SU-DHL-6 (cell line): ENCODE measurements around the gene TIAM2.

Source experiments
- H2AFZ ChIP-seq: fragments of 200-600 bp; sonication (generic); 2 replicates; pipeline ENCODE4 v1.6.1; 2014; ENCODE audit warnings: low read depth, mild to moderate bottlenecking, moderate library complexity, mixed read lengths, antibody characterized with exemption, low read length; ENCODE audit not compliant: severe bottlenecking
- H3F3A ChIP-seq: fragments of 200-600 bp; shearing (Covaris generic); 2 replicates; pipeline ENCODE4 v1.6.0; 2016; ENCODE audit warnings: antibody characterized with exemption, mild to moderate bottlenecking; ENCODE audit not compliant: insufficient read depth
- H3K27ac ChIP-seq: fragments of 200-600 bp; sonication (generic); 2 replicates; pipeline ENCODE4 v1.5.1; 2016; ENCODE audit warnings: low read depth, mild to moderate bottlenecking, low read length, moderate library complexity, mixed read lengths
- H3K27me3 ChIP-seq: fragments of 200-600 bp; sonication (generic), shearing (Covaris generic); 2 replicates; pipeline ENCODE4 v1.6.0; 2014; ENCODE audit warnings: mild to moderate bottlenecking, low read length
- H3K36me3 ChIP-seq: fragments of 200-600 bp; sonication (generic); 2 replicates; pipeline ENCODE4 v1.6.1; 2014; ENCODE audit warnings: mild to moderate bottlenecking, low read length, mixed read lengths
- H3K4me2 ChIP-seq: fragments of 300-600, 200-600 bp; shearing (Covaris generic), sonication (generic); 2 replicates; pipeline ENCODE4 v1.6.0; 2014; ENCODE audit warnings: low read length, low read depth, mild to moderate bottlenecking; ENCODE audit not compliant: poor library complexity, severe bottlenecking
- H3K4me3 ChIP-seq: fragments of 200-600 bp; sonication (generic); 2 replicates; pipeline ENCODE4 v1.5.1; 2014; ENCODE audit warnings: antibody characterized with exemption, low read length, mild to moderate bottlenecking, mixed read lengths; ENCODE audit not compliant: insufficient read depth, poor library complexity, severe bottlenecking
- H3K79me2 ChIP-seq: fragments of 200-600 bp; sonication (generic); 2 replicates; pipeline ENCODE4 v1.6.1; 2014; ENCODE audit warnings: mild to moderate bottlenecking, low read length, moderate library complexity; ENCODE audit not compliant: insufficient read depth
- H3K9ac ChIP-seq: fragments of 200-600 bp; sonication (generic); 2 replicates; pipeline ENCODE4 v1.7.0; 2014; ENCODE audit warnings: mild to moderate bottlenecking, low read length
- H3K9me2 ChIP-seq: fragments of 200-600 bp; sonication (generic); replicated peaks from 2 replicates; pipeline ENCODE4 v1.6.1; 2014; ENCODE audit warnings: low read length; ENCODE audit not compliant: insufficient read depth
- H3K9me3 ChIP-seq: fragments of 200-600 bp; sonication (generic); 2 replicates; pipeline ENCODE4 v1.6.1; 2014; ENCODE audit warnings: low read length, mixed read lengths; ENCODE audit not compliant: insufficient read depth
- H4K20me1 ChIP-seq: fragments of 200-600 bp; sonication (generic); 2 replicates; pipeline ENCODE4 v1.6.1; 2014; ENCODE audit warnings: low read depth, mild to moderate bottlenecking, antibody characterized with exemption, low read length, moderate library complexity, mixed read lengths
- CTCF ChIP-seq: fragments of 200-600 bp; sonication (generic); IDR thresholded peaks from one replicate; pipeline ENCODE4 v1.5.1; 2017; ENCODE audit warnings: antibody characterized with exemption, mild to moderate bottlenecking, low read length, moderate library complexity; ENCODE audit not compliant: insufficient read depth, poor library complexity, severe bottlenecking
- EZH2phosphoT487 ChIP-seq: fragments of 200-600 bp; sonication (generic), shearing (Covaris generic); conservative IDR thresholded peaks from 2 replicates; pipeline ENCODE4 v1.6.1; 2018; ENCODE audit warnings: mild to moderate bottlenecking, antibody characterized with exemption, low read length, moderate library complexity, mixed read lengths

Gene TIAM2

GRCh38 chr6:155038527-155038926, 43.4 kb downstream of the TIAM2 start:
- no peak overlapping the region for H3K9ac ChIP-seq
- H2AFZ ChIP-seq, result no peak overlapping the region
- no peak overlapping the region for H3K4me3 ChIP-seq
- no peak overlapping the region for H3K4me2 ChIP-seq
- no peaks in the 10 kb centered on the region for H3F3A ChIP-seq
- no peak overlapping the region for H3K27ac ChIP-seq
- H3K9me3 ChIP-seq, result no peaks in the 10 kb centered on the region
- no peaks in the 10 kb centered on the region for H3K36me3 ChIP-seq
- H3K9me2 ChIP-seq, result no peaks in the 10 kb centered on the region
- TF ChIP-seq CTCF, result no peak
- no peak for TF ChIP-seq EZH2phosphoT487
- no peaks in the 10 kb centered on the region for H3K27me3 ChIP-seq
- no peaks in the 10 kb centered on the region for H4K20me1 ChIP-seq
- H3K79me2 ChIP-seq, result no peaks in the 10 kb centered on the region

- Histone ChIP-seq H4K20me1 (no peaks in the 10 kb centered on the region), H3K27ac (no peak overlapping the region), H3K4me3 (no peak overlapping the region), H3K79me2 (no peaks in the 10 kb centered on the region), H3K27me3 (no peaks in the 10 kb centered on the region), H3K4me2 (no peak overlapping the region), H3F3A (no peaks in the 10 kb centered on the region), H3K9me2 (no peaks in the 10 kb centered on the region), H3K36me3 (no peaks in the 10 kb centered on the region), H2AFZ (no peak overlapping the region), H3K9me3 (no peaks in the 10 kb centered on the region), H3K9ac (no peak overlapping the region)
- no peak for TF ChIP-seq CTCF
- no peak for TF ChIP-seq EZH2phosphoT487
Measured at GRCh38 chr6:155039618-155040017, 44.5 kb downstream of the TIAM2 start.

GRCh38 chr6:155040154-155040553, 45.0 kb downstream of the TIAM2 start:
- Histone ChIP-seq H3K4me2 (no peak overlapping the region), H3K9me3 (no peaks in the 10 kb centered on the region), H3K27me3 (no peaks in the 10 kb centered on the region), H3K9me2 (no peaks in the 10 kb centered on the region), H4K20me1 (no peaks in the 10 kb centered on the region), H3K36me3 (no peaks in the 10 kb centered on the region), H3K27ac (no peak overlapping the region), H3K4me3 (no peak overlapping the region), H2AFZ (no peak overlapping the region), H3K79me2 (no peaks in the 10 kb centered on the region), H3K9ac (no peak overlapping the region), H3F3A (no peaks in the 10 kb centered on the region)
- TF ChIP-seq CTCF (no peak), EZH2phosphoT487 (no peak)
